Adrenal gland (tissue), 5 donors: ENCODE results near the gene GPR171.

Source experiments
- CTCF ChIP-seq, 6 experiments: fragments of 450-650 bp in 4 of 6; fragments of 200-600 bp in 2 of 6; sonication (generic) in 1 of 6; IDR thresholded peaks; 1 replicate in 5 of 6; 2 replicates in 1 of 6; pipeline versions ENCODE4 v1.5.1 to v1.8.0; 2016 to 2021; ENCODE audit warnings: antibody characterized with exemption in 6 of 6, mild to moderate bottlenecking in 2 of 6, moderate library complexity in 1 of 6
- POLR2A ChIP-seq, 2 donors: fragments of 450-650 bp; IDR thresholded peaks; one replicate each; pipeline ENCODE4 v1.6.1; 2017; ENCODE audit warnings: antibody characterized with exemption in 2 of 2, mild to moderate bottlenecking in 2 of 2, moderate library complexity in 1 of 2
- donor health status: DM: no; HTN: no; CAD: no.

GRCh38 chr3:151213881-151214280 is 10.9 kb upstream of the GPR171 start:
- TF ChIP-seq CTCF (IDR thresholded peaks at IDR 0.05) = no peak
- TF ChIP-seq POLR2A (IDR thresholded peaks at IDR 0.05) = no peak
